ENCODE measurements around the gene RYR1.
"Not testable (repeated sequence)": the region's sequence is repeated elsewhere in the genome, so short reads cannot be mapped to it uniquely, and the experiment has no call there.

The RYR1 gene

GRCh38 chr19:38544569-38545315, 111.3 kb downstream of the RYR1 start:
- peak; percentile 61 for DNase-seq

GRCh38 chr19:38545596-38545995, 112.1 kb downstream of the RYR1 start:
- DNase-seq: no peak

GRCh38 chr19:38547421-38547820, 113.9 kb downstream of the RYR1 start:
- no peak for DNase-seq

GRCh38 chr19:38549061-38549460, 115.6 kb downstream of the RYR1 start:
- DNase-seq: no peak

- no peak for DNase-seq
Measured at GRCh38 chr19:38549942-38550341, 116.5 kb downstream of the RYR1 start.

- no peak for DNase-seq
Measured at GRCh38 chr19:38550376-38550775, 116.9 kb downstream of the RYR1 start.

GRCh38 chr19:38551450-38551813, 117.9 kb downstream of the RYR1 start:
- no peak for DNase-seq

- not testable (repeated sequence) for DNase-seq
Measured at GRCh38 chr19:38553239-38553638, 119.7 kb downstream of the RYR1 start.

GRCh38 chr19:38554676-38555141, 121.2 kb downstream of the RYR1 start:
- DNase-seq: no peak

- no peak for DNase-seq
Measured at GRCh38 chr19:38555200-38555599, 121.7 kb downstream of the RYR1 start.

- no peak for DNase-seq
Measured at GRCh38 chr19:38556521-38557174, 123.2 kb downstream of the RYR1 start.

GRCh38 chr19:38557205-38557799, 123.8 kb downstream of the RYR1 start:
- no peak for DNase-seq

GRCh38 chr19:38558933-38559332, 125.4 kb downstream of the RYR1 start:
- not testable (repeated sequence) for DNase-seq

- DNase-seq: no peak
Measured at GRCh38 chr19:38559428-38560401, 126.2 kb downstream of the RYR1 start.

- no peak for DNase-seq
Measured at GRCh38 chr19:38561053-38561606, 127.6 kb downstream of the RYR1 start.

GRCh38 chr19:38561658-38562057, 128.2 kb downstream of the RYR1 start:
- DNase-seq: no peak

- peak; percentile 25 for DNase-seq
Measured at GRCh38 chr19:38562096-38562495, 128.6 kb downstream of the RYR1 start.

GRCh38 chr19:38563475-38563874, 130.0 kb downstream of the RYR1 start:
- no peak for DNase-seq

GRCh38 chr19:38564981-38565690, 131.6 kb downstream of the RYR1 start:
- no peak for DNase-seq

- no peak for DNase-seq
Measured at GRCh38 chr19:38565691-38566105, 132.2 kb downstream of the RYR1 start.

GRCh38 chr19:38569368-38569983, 136.0 kb downstream of the RYR1 start:
- no peak for DNase-seq
